ENCODE results near the gene LOX. TPM values are rescaled to one million over a fixed set of nuclear protein-coding genes. Genes with fewer than 3 reads are reported as not detected.

Gene LOX
- total RNA-seq, 1 donor from 2014 or later, result 0.11 TPM

DNA sequence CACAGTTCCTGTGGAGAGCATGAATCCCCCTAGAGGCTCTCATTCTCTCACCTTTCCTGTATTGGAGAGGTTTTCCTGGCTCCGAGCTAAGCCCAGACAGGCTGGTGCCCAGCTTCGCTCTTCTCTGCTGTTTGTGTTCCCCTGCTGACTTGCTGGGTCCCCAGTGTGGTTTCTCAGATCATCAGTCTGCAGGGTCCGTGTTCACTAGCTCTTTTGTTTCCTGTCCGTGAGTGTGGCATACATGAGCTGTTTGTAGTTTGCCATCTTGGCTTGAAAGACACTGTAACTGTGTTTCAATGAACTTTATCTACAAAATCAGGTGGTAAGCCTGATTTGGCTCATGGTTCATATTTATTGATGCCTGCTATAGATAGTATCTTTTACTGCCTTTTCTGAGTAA, 23.8 kb downstream of the LOX start:
- no peak for DNase-seq (ENCODE audit: low spot score)
- Mint-ChIP-seq H3K4me1 (no peaks in the 10 kb centered on the region), H3K27me3 (ENCODE audit: insufficient read depth, low read depth) (peaks cover 3% of the 10 kb centered on the region), H3K4me3 (no peak overlapping the region), H3K9me3 (no peaks in the 10 kb centered on the region), H3K27ac (no peak overlapping the region), H3K36me3 (peaks cover 2% of the 10 kb centered on the region)
- Histone ChIP-seq H3K4me2 (no peak overlapping the region), H2AFZ (replicated peaks) (no peak overlapping the region), H3K4me3 (no peak overlapping the region), H3K4me1 (peaks cover 5% of the 10 kb centered on the region), H3K9me3 (ENCODE audit: low read depth) (no peaks in the 10 kb centered on the region), H3K27me3 (no peaks in the 10 kb centered on the region), H3F3A (ENCODE audit: low read depth) (no peaks in the 10 kb centered on the region), H3K79me2 (ENCODE audit: low read depth) (no peaks in the 10 kb centered on the region), H4K20me1 (ENCODE audit: low read depth) (no peaks in the 10 kb centered on the region), H3K36me3 (no peaks in the 10 kb centered on the region), H3K27ac (no peak overlapping the region), H3K9ac (no peak overlapping the region)
- TF ChIP-seq EZH2 (IDR thresholded peaks at IDR 0.05) (no peak), CTCF (IDR thresholded peaks at IDR 0.05) (no peak), EZH2phosphoT487 (IDR thresholded peaks at IDR 0.05) (no peak)

- H3K36me3 Mint-ChIP-seq, result peaks cover 4% of the 10 kb centered on the region
- H2AFZ ChIP-seq (replicated peaks), result no peak overlapping the region
Measured at GRCh38 chr5:122053181-122054109, 24.6 kb downstream of the LOX start.

DNA sequence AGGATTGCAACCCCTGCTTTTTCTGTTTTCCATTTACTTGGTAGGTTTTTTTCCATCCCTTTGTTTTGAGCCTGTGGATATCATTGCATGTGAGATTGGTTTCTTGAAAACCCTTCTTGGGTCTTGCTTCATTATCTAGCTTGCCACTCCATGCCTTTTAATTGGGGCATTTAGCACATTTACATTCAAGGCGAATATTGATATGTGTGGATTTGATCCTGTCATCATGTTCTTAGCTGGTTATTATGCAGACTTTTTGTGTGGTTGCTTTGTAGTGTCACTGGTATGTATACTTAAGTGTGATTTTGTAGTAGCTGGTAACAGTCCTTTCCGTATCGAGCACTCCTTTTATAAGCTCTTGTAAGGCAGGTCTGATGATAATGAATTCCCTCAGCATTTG, 26.5 kb downstream of the LOX start:
- DNase-seq (ENCODE audit: low spot score), result no peak
- H3K27me3 Mint-ChIP-seq (ENCODE audit: insufficient read depth, low read depth), result peaks cover 3% of the 10 kb centered on the region
- no peak overlapping the region for H3K9ac ChIP-seq
- H3K27ac ChIP-seq, result no peak overlapping the region
- peaks cover 4% of the 10 kb centered on the region for H3K36me3 Mint-ChIP-seq
- no peak overlapping the region for H3K27ac Mint-ChIP-seq
- H3K4me2 ChIP-seq, result no peak overlapping the region
- H2AFZ ChIP-seq (replicated peaks), result no peak overlapping the region
- H3K36me3 ChIP-seq, result no peaks in the 10 kb centered on the region
- TF ChIP-seq CTCF (IDR thresholded peaks at IDR 0.05), result no peak
- TF ChIP-seq EZH2 (IDR thresholded peaks at IDR 0.05), result no peak
- no peak for TF ChIP-seq EZH2phosphoT487 (IDR thresholded peaks at IDR 0.05)
- H3K9me3 ChIP-seq (ENCODE audit: low read depth), result no peaks in the 10 kb centered on the region
- no peaks in the 10 kb centered on the region for H3K27me3 ChIP-seq
- no peaks in the 10 kb centered on the region for H3F3A ChIP-seq (ENCODE audit: low read depth)
- no peak overlapping the region for H3K4me3 ChIP-seq
- H3K9me3 Mint-ChIP-seq, result peaks cover 2% of the 10 kb centered on the region
- H4K20me1 ChIP-seq (ENCODE audit: low read depth), result no peaks in the 10 kb centered on the region
- no peaks in the 10 kb centered on the region for H3K79me2 ChIP-seq (ENCODE audit: low read depth)
- H3K4me1 Mint-ChIP-seq, result no peaks in the 10 kb centered on the region
- no peak overlapping the region for H3K4me3 Mint-ChIP-seq
- no peaks in the 10 kb centered on the region for H3K4me1 ChIP-seq

More at GRCh38 chr5:122053181-122054109, 24.6 kb downstream of the LOX start:
- no peaks in the 10 kb centered on the region for H3K79me2 ChIP-seq (ENCODE audit: low read depth)
- H3K27ac Mint-ChIP-seq, result no peak overlapping the region
- H3K4me2 ChIP-seq, result no peak overlapping the region
- H3K27me3 Mint-ChIP-seq (ENCODE audit: insufficient read depth, low read depth), result peaks cover 3% of the 10 kb centered on the region
- H3K4me3 Mint-ChIP-seq, result no peak overlapping the region
- no peaks in the 10 kb centered on the region for H3K4me1 Mint-ChIP-seq
- H3K27ac ChIP-seq, result no peak overlapping the region
- DNase-seq (ENCODE audit: low spot score), result no peak
- TF ChIP-seq EZH2phosphoT487 (IDR thresholded peaks at IDR 0.05), result no peak
- TF ChIP-seq EZH2 (IDR thresholded peaks at IDR 0.05), result no peak
- TF ChIP-seq CTCF (IDR thresholded peaks at IDR 0.05), result no peak
- H4K20me1 ChIP-seq (ENCODE audit: low read depth), result no peaks in the 10 kb centered on the region
- H3K9ac ChIP-seq, result no peak overlapping the region
- no peaks in the 10 kb centered on the region for H3F3A ChIP-seq (ENCODE audit: low read depth)
- no peaks in the 10 kb centered on the region for H3K9me3 Mint-ChIP-seq
- H3K4me3 ChIP-seq, result no peak overlapping the region
- H3K27me3 ChIP-seq, result no peaks in the 10 kb centered on the region
- H3K4me1 ChIP-seq, result no peaks in the 10 kb centered on the region
- H3K36me3 ChIP-seq, result no peaks in the 10 kb centered on the region
- H3K9me3 ChIP-seq (ENCODE audit: low read depth), result no peaks in the 10 kb centered on the region
